Pulmonary artery endothelial cell (primary cell): ENCODE data around the gene OR51F2. TPM values are rescaled to one million over a fixed set of nuclear protein-coding genes. Genes with fewer than 3 reads are reported as not detected.
"Not testable (repeated sequence)": the region's sequence is repeated elsewhere in the genome, so short reads cannot be mapped to it uniquely, and the experiment has no call there.

Experiments
- DNase-seq: peaks from one replicate; pipeline ENCODE4 v3.0.0-alpha.2; 2011; ENCODE audit warnings: low read depth, low spot score
- total RNA-seq: library from RNA; depleted of rRNA; stranded (reverse); fragments of >200 nt; gene quantifications from 2 replicates; pipeline ENCODE4 v1.2.3, GENCODE V29; 2014

Gene OR51F2
- not detected in 2 replicates for total RNA-seq

- no peak for DNase-seq
These were observed at the start of gene OR51F2 for GRCh38 chr11:4821021-4821420. Gene OR51F2 (plus strand): TSS chr11:4821321. CDS start chr11:4821422, 101 bp downstream.

GRCh38 chr11:4782454-4782853 is 38.7 kb upstream of the OR51F2 start:
- DNase-seq = no peak

- DNase-seq = no peak
These were observed 23.9 kb upstream of the OR51F2 start for GRCh38 chr11:4797206-4797605.

GRCh38 chr11:4798427-4799183 is 22.5 kb upstream of the OR51F2 start:
- no peak for DNase-seq

GRCh38 chr11:4801316-4801715 is 19.8 kb upstream of the OR51F2 start:
- DNase-seq = not testable (repeated sequence)

GRCh38 chr11:4804280-4804679 is 16.8 kb upstream of the OR51F2 start, which contains the start of gene OR52R1:
Gene OR52R1 (minus strand): TSS chr11:4804380. CDS start chr11:4804380, 0 bp downstream.
- DNase-seq = no peak

- no peak for DNase-seq
These were observed 12.6 kb upstream of the OR51F2 start for GRCh38 chr11:4808476-4808875.

GRCh38 chr11:4809246-4809645 is 11.9 kb upstream of the OR51F2 start:
- no peak for DNase-seq

GRCh38 chr11:4825132-4825531 is 4.0 kb downstream of the OR51F2 start:
- no peak for DNase-seq

- no peak for DNase-seq
These were observed 5.3 kb downstream of the OR51F2 start for GRCh38 chr11:4826425-4826824.

GRCh38 chr11:4830346-4830745 is 9.2 kb downstream of the OR51F2 start:
- no peak for DNase-seq

GRCh38 chr11:4830909-4831308 is 9.8 kb downstream of the OR51F2 start:
- no peak for DNase-seq

- DNase-seq = no peak
These were observed 18.9 kb downstream of the OR51F2 start for GRCh38 chr11:4839851-4840549.

GRCh38 chr11:4848908-4849532 is 27.9 kb downstream of the OR51F2 start, which contains the start of gene OR51S1:
Gene OR51S1 (minus strand): TSS chr11:4849208. CDS start chr11:4849208, 0 bp downstream.
- no peak for DNase-seq

GRCh38 chr11:4851033-4851432 is 29.9 kb downstream of the OR51F2 start:
- no peak for DNase-seq

GRCh38 chr11:4854286-4854685 is 33.2 kb downstream of the OR51F2 start:
- not testable (repeated sequence) for DNase-seq

- no peak for DNase-seq
These were observed 41.5 kb downstream of the OR51F2 start for GRCh38 chr11:4862447-4863236.

- no peak for DNase-seq
These were observed 42.8 kb downstream of the OR51F2 start for GRCh38 chr11:4863876-4864275.

GRCh38 chr11:4865855-4866254 is 44.7 kb downstream of the OR51F2 start:
- no peak for DNase-seq
